Measurements from ENCODE around the gene MCOLN2. TPM values are rescaled to one million over a fixed set of nuclear protein-coding genes. Genes with fewer than 3 reads are reported as not detected.

The MCOLN2 gene
- total and polyA plus RNA-seq, 2 of the 4 experiments (the other 2 are of a cell fraction), result 0.43 to 0.54 TPM

GRCh38 chr1:84956097-84956496 lies 40.8 kb downstream of the MCOLN2 start:
- H2BK15ac ChIP-seq (ENCODE audit: low read depth, low read length), result no peak overlapping the region
- no peak overlapping the region for H2BK120ac ChIP-seq (ENCODE audit: low read depth, low read length)
- H2AFZ ChIP-seq (replicated peaks; ENCODE audit: low read length, poor library complexity), result no peak overlapping the region
- H3K4me3 ChIP-seq (ENCODE audit: insufficient read depth, low read depth, low read length), result no peak overlapping the region
- no peak for TF ChIP-seq CEBPB (IDR thresholded peaks at IDR 0.05; ENCODE audit: low read depth, low read length)
- TF ChIP-seq MAZ (IDR thresholded peaks at IDR 0.05; ENCODE audit: borderline replicate concordance, low read depth, low read length), result no peak
- no peak for TF ChIP-seq CHD1 (IDR thresholded peaks at IDR 0.05; ENCODE audit: low read depth, low read length)
- TF ChIP-seq NFE2L2 (IDR thresholded peaks at IDR 0.05; ENCODE audit: low read depth, low read length), result no peak
- TF ChIP-seq RCOR1 (IDR thresholded peaks at IDR 0.05; ENCODE audit: insufficient replicate concordance, low read length), result no peak
- TF ChIP-seq MAFK (IDR thresholded peaks at IDR 0.05; ENCODE audit: low read depth, low read length), result no peak
- TF ChIP-seq RFX5 (IDR thresholded peaks at IDR 0.05; ENCODE audit: low read depth, low read length), result no peak
- no peak for TF ChIP-seq RAD21 (IDR thresholded peaks at IDR 0.05; ENCODE audit: low read length)
- TF ChIP-seq SMC3 (IDR thresholded peaks at IDR 0.05; ENCODE audit: low read depth, low read length), result no peak
- TF ChIP-seq POLR2A (IDR thresholded peaks at IDR 0.05; ENCODE audit: low read depth, low read length), result no peak
- no peak for TF ChIP-seq USF2 (IDR thresholded peaks at IDR 0.05; ENCODE audit: low read depth, low read length)
- TF ChIP-seq FOS (IDR thresholded peaks at IDR 0.05; ENCODE audit: low read depth, low read length), result no peak
- TF ChIP-seq ELK1 (IDR thresholded peaks at IDR 0.05; ENCODE audit: borderline replicate concordance, low read depth, low read length), result no peak
- TF ChIP-seq MXI1 (IDR thresholded peaks at IDR 0.05; ENCODE audit: borderline replicate concordance, low read depth, low read length), result no peak
- TF ChIP-seq BHLHE40 (IDR thresholded peaks at IDR 0.05; ENCODE audit: low read depth, low read length), result no peak
- TF ChIP-seq CTCF (conservative IDR thresholded peaks at IDR 0.05; ENCODE audit: low read depth, low read length), result no peak
- no peak overlapping the region for H2AK9ac ChIP-seq (replicated peaks; ENCODE audit: low read depth, low read length, poor library complexity)
- H2AK5ac ChIP-seq (ENCODE audit: low read depth, low read length), result no peak overlapping the region
- ATAC-seq (ENCODE audit: low read depth) (no peak), DNase-seq (no peak)
- H3K9me3 ChIP-seq (ENCODE audit: control insufficient read depth, insufficient read depth, low read length), result no peaks in the 10 kb centered on the region
- no peak overlapping the region for H3K9ac ChIP-seq (ENCODE audit: low read depth, low read length)
- in situ Hi-C loops (cut with MboI; ENCODE audit: low sequenced_read_pairs) (no loop called here), dilution Hi-C loops (cut with HindIII; ENCODE audit: low sequenced_read_pairs, unreplicated experiment) (no loop called here), intact Hi-C loops (cut with micrococcal nuclease) (no loop called here)
- no peak overlapping the region for H3K56ac ChIP-seq (ENCODE audit: extremely low read depth, insufficient read depth, low read length)
- H3K23ac ChIP-seq (ENCODE audit: low read depth, low read length), result no peak overlapping the region
- no peak overlapping the region for H2BK5ac ChIP-seq (ENCODE audit: low read depth, low read length, poor library complexity, severe bottlenecking)
- no TSS peak for BruUV-seq (replicated peaks)
- no peaks in the 10 kb centered on the region for H3K36me3 ChIP-seq (ENCODE audit: control insufficient read depth, insufficient read depth, low read length)
- H3K9me1 ChIP-seq (ENCODE audit: insufficient read depth, low read length), result peaks cover 3% of the 10 kb centered on the region
- H3K4me2 ChIP-seq (ENCODE audit: low read depth, low read length), result no peak overlapping the region
- POLR2A ChIA-PET (ENCODE audit: unreplicated experiment), result no interaction called here
- H4K20me1 ChIP-seq (ENCODE audit: insufficient read depth, low read length), result no peaks in the 10 kb centered on the region
- no peak overlapping the region for H4K91ac ChIP-seq (ENCODE audit: insufficient read depth, low read depth, low read length)
- no peak overlapping the region for H2BK20ac ChIP-seq (ENCODE audit: low read depth, low read length)
- no peak overlapping the region for H3K14ac ChIP-seq (replicated peaks; ENCODE audit: low read depth, low read length)
- no peak overlapping the region for H4K8ac ChIP-seq (ENCODE audit: low read depth in 2 of 2, low read length in 2 of 2)
- H4K5ac ChIP-seq (ENCODE audit: low read depth, low read length), result no peak overlapping the region
- H3K27me3 ChIP-seq (ENCODE audit: control insufficient read depth, insufficient read depth, low read length), result peaks cover 4% of the 10 kb centered on the region; the same call in 1 of the 2 replicates
- CTCF ChIA-PET, result interaction anchor here (1.1 kb wide), 1 partner anchor 11 kb away, joined by 4 read pairs; no protein-coding TSS in a partner anchor
- peaks cover 4% of the 10 kb centered on the region for H3K4me1 ChIP-seq (ENCODE audit: control insufficient read depth, insufficient read depth, low read length)
- no peak overlapping the region for H3K4ac ChIP-seq (ENCODE audit: low read depth, low read length)
- H3K27ac ChIP-seq (ENCODE audit: insufficient read depth, low read length), result no peak overlapping the region
- no peak overlapping the region for H3K18ac ChIP-seq (ENCODE audit: low read depth, low read length)
- 80% methylated on average over 2 of the region's 6 CpGs; no CpG with 5 or more reads in 1 of the 2 experiments for WGBS, 2 experiments (ENCODE audit: extremely low coverage in 2 of 2, insufficient read length in 1 of 2)
- H3K79me1 ChIP-seq (ENCODE audit: low read depth in 1 of 2, low read length in 2 of 2), result no peaks in the 10 kb centered on the region

All from IMR-90 (cell line).